Aorta (tissue), 5 donors: ENCODE measurements around the gene TNFRSF8. TPM values are rescaled to one million over a fixed set of nuclear protein-coding genes. Genes with fewer than 3 reads are reported as not detected.

Source experiments
- ATAC-seq: fragments of 200-7000 bp; cut with Tn5 transposase; one replicate; pipeline ENCODE4 v1.9.1; 2022; ENCODE audit warnings: moderate library complexity; ENCODE audit not compliant: low FRiP score
- DNase-seq, 2 donors: peaks; one replicate each; pipeline ENCODE4 v3.0.0-alpha.2; 2020
- H3K27ac ChIP-seq, 2 donors: one replicate each; pipeline ENCODE4 v1.5.1; 2013; ENCODE audit warnings: low read length in 2 of 2, mild to moderate bottlenecking in 2 of 2, moderate library complexity in 2 of 2, control low read depth in 1 of 2, inconsistent platforms in 1 of 2, low read depth in 1 of 2
- H3K27me3 ChIP-seq, 2 donors: one replicate each; pipeline ENCODE4 v1.6.1; 2013; ENCODE audit warnings: control low read depth in 1 of 2, low read length in 1 of 2, mild to moderate bottlenecking in 1 of 2, moderate library complexity in 1 of 2; ENCODE audit not compliant: insufficient read depth in 2 of 2, control insufficient read depth in 1 of 2
- H3K36me3 ChIP-seq, 2 donors: one replicate each; pipeline ENCODE4 v1.6.1; 2013; ENCODE audit warnings: control low read depth in 1 of 2, low read length in 1 of 2, mild to moderate bottlenecking in 1 of 2; ENCODE audit not compliant: insufficient read depth in 2 of 2, control insufficient read depth in 1 of 2
- H3K4me1 ChIP-seq, 2 donors: one replicate each; pipeline ENCODE4 v1.6.1; 2013; ENCODE audit warnings: low read length in 2 of 2, control low read depth in 1 of 2, mild to moderate bottlenecking in 1 of 2, moderate library complexity in 1 of 2; ENCODE audit not compliant: insufficient read depth in 2 of 2, control insufficient read depth in 1 of 2
- H3K4me3 ChIP-seq, 2 donors: one replicate each; pipeline ENCODE4 v1.5.1; 2013; ENCODE audit warnings: low read length in 2 of 2, control low read depth in 1 of 2, mild to moderate bottlenecking in 1 of 2
- H3K9me3 ChIP-seq: one replicate; pipeline ENCODE4 v1.6.1; 2013; ENCODE audit warnings: mild to moderate bottlenecking, low read length; ENCODE audit not compliant: control insufficient read depth
- WGBS, 2 donors: extraction: QIAGEN DNeasy Blood & Tissue Kit; methylation state at CpG; one replicate each; pipeline ENCODE4 v1.1.7; 2013; 5-methylcytosine and 5-hydroxymethylcytosine counted together
- intact Hi-C, 2 donors: fragments of 100-400 bp; cut with DNase I; formaldehyde crosslinking; loops; one replicate each; pipeline versions ENCODE4 v1.14.2 to v1.15.0; 2022
- microRNA-seq, 2 donors: library from miRNA; unstranded; fragments of <30 nt; microRNA quantifications; one replicate each; pipeline ENCODE4 v1.2.0, GENCODE V29; 2020
- polyA plus RNA-seq, 2 donors: library from polyadenylated mRNA; stranded (reverse); fragments of 200-250 nt; gene quantifications; one replicate each; pipeline ENCODE4 v1.2.3, GENCODE V29; 2013
- total RNA-seq, 2 donors: library from RNA; stranded (reverse); fragmentation: NEBNext Ultra II Directional; extraction: Animal tissue kit (Norgen Biotek cat#: 25700); gene quantifications; one replicate each; pipeline ENCODE4 v1.2.1, GENCODE V29; 2021
- donor health status: healthy with polysubstance abuse.
- donor health status: Bipolar disorder and iron deficiency.
- donor health status: DM: no; HTN: no; CAD: no.
- donor health status: DM: no; HTN: no; CAD: no.
- donor health status: DM: yes; HTN: yes; CAD: no.

The TNFRSF8 gene
- total and polyA plus RNA-seq, 4 donors = 0.74 to 4.7 (median 1.3) TPM

GRCh38 chr1:12185918-12186678 lies 123.0 kb downstream of the TNFRSF8 start:
- no peaks in the 10 kb centered on the region for H3K36me3 ChIP-seq
- no peak overlapping the region for H3K27ac ChIP-seq
- H3K9me3 ChIP-seq = no peaks in the 10 kb centered on the region
- H3K4me3 ChIP-seq = no peak overlapping the region
- no peaks in the 10 kb centered on the region for H3K4me1 ChIP-seq
- intact Hi-C loops = no loop called here
- no peak for DNase-seq
- ATAC-seq = no peak
- 63 to 67% methylated on average over 13 of the region's 13 CpGs for WGBS, 2 donors
- no peaks in the 10 kb centered on the region for H3K27me3 ChIP-seq

- H3K27ac ChIP-seq = no peak overlapping the region
- WGBS, 2 donors = 83 to 87% methylated on average over 4 of the region's 4 CpGs
- no peaks in the 10 kb centered on the region for H3K27me3 ChIP-seq
- no peaks in the 10 kb centered on the region for H3K36me3 ChIP-seq
- no peak for DNase-seq
- no peak for ATAC-seq
- H3K4me3 ChIP-seq = no peak overlapping the region
- H3K4me1 ChIP-seq = no peaks in the 10 kb centered on the region
- intact Hi-C loops = no loop called here
- H3K9me3 ChIP-seq = no peaks in the 10 kb centered on the region
Observed at GRCh38 chr1:12186679-12186985, 123.5 kb downstream of the TNFRSF8 start.

- Histone ChIP-seq H3K4me3 (no peak overlapping the region), H3K27me3 (no peaks in the 10 kb centered on the region), H3K36me3 (no peaks in the 10 kb centered on the region), H3K4me1 (no peaks in the 10 kb centered on the region), H3K9me3 (no peaks in the 10 kb centered on the region), H3K27ac (no peak overlapping the region)
- DNase-seq (no peak), ATAC-seq (no peak)
- 43 to 49% methylated on average over 3 of the region's 3 CpGs for WGBS, 2 donors
- intact Hi-C loops = no loop called here
Observed at GRCh38 chr1:12188115-12188514, 125.0 kb downstream of the TNFRSF8 start.

DNA sequence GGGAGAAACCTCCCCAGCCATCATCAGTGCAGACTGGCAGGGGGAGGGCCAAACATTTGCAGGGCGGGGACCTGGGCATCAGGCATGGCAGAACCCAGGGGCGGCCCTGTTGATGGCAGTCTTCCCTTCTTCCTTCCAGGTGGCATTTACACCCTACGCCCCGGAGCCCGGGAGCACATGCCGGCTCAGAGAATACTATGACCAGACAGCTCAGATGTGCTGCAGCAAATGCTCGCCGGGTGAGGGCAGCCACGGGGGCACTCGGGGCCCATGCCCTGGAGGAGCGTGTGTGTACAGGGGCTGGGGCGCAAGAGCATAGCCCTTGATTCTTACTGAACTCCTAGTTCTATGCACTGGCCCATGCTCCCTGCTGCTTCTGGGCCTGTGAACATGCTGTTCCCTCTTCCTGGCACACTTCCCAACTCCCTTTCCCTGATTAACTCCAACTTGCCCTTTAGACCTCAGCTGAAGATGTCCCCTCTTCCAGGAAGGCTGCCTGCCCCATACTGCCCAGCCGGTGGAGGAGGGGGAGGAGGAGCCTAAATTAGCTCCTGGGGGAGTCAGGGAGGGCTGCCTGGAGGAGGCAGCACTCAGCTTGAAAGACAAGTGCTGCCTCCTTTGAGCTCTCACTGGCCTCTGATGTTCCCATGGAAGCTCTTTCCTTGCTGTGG lies 125.7 kb downstream of the TNFRSF8 start:
- ATAC-seq = no peak
- H3K27me3 ChIP-seq = no peaks in the 10 kb centered on the region
- no peak overlapping the region for H3K27ac ChIP-seq
- no peaks in the 10 kb centered on the region for H3K9me3 ChIP-seq
- intact Hi-C loops = no loop called here
- no peaks in the 10 kb centered on the region for H3K4me1 ChIP-seq
- H3K4me3 ChIP-seq = no peak overlapping the region
- no peak for DNase-seq
- H3K36me3 ChIP-seq = no peaks in the 10 kb centered on the region
- 69 to 81% methylated on average over 13 of the region's 13 CpGs for WGBS, 2 donors

- WGBS, 2 donors = 66 to 69% methylated on average over 5 of the region's 5 CpGs
- intact Hi-C loops = no loop called here
- ATAC-seq (no peak), DNase-seq (no peak)
- Histone ChIP-seq H3K36me3 (no peaks in the 10 kb centered on the region), H3K27me3 (no peaks in the 10 kb centered on the region), H3K27ac (no peak overlapping the region), H3K4me3 (no peak overlapping the region), H3K4me1 (no peaks in the 10 kb centered on the region), H3K9me3 (no peaks in the 10 kb centered on the region)
Observed at GRCh38 chr1:12189328-12189682, 126.2 kb downstream of the TNFRSF8 start.

- WGBS, 2 donors = 81 to 83% methylated on average over 55 to 58 of the region's 58 CpGs
- no peak for DNase-seq
- Histone ChIP-seq H3K27ac (no peak overlapping the region), H3K9me3 (no peaks in the 10 kb centered on the region), H3K36me3 (no peaks in the 10 kb centered on the region), H3K4me3 (no peak overlapping the region), H3K27me3 (no peaks in the 10 kb centered on the region), H3K4me1 (no peaks in the 10 kb centered on the region)
- intact Hi-C loops = no loop called here
- no peak for ATAC-seq
Observed at GRCh38 chr1:12191242-12192032, 128.3 kb downstream of the TNFRSF8 start.

Small RNA genes within 50 kb of the gene (microRNA-seq; reads per million reads assigned to microRNA genes)
- gene MIR4632 (1.8 to 3.0 reads per million in 2 donors), gene MIR6729 (0 to 1.2 reads per million in 2 donors), gene MIR7846 (0 reads per million in 2 donors)

Other genes starting within 250 kb of the TNFRSF8 start
- under 1 TPM in 1 of 2 donors, not detected in 1; 0.48 TPM for gene NPPA, start 215.5 kb upstream of the TNFRSF8 start, total RNA-seq
- 1 to 10 TPM in 1 of 2 donors, under 1 TPM in 1; 0.23 to 5.5 TPM for gene NPPA, start 215.5 kb upstream of the TNFRSF8 start, polyA plus RNA-seq
- not detected for gene NPPB, start 204.4 kb upstream of the TNFRSF8 start, total RNA-seq
- 10 to 100 TPM in 1 of 2 donors, under 1 TPM in 1; 0.87 to 25.7 TPM for gene NPPB, start 204.4 kb upstream of the TNFRSF8 start, polyA plus RNA-seq
- gene KIAA2013, start 136.9 kb upstream of the TNFRSF8 start, total RNA-seq = 10 to 100 TPM; 31.7 to 37.1 TPM
- 10 to 100 TPM; 19.7 to 34.6 TPM for gene KIAA2013, start 136.9 kb upstream of the TNFRSF8 start, polyA plus RNA-seq
- gene PLOD1, start 128.6 kb upstream of the TNFRSF8 start, total RNA-seq = 10 to 100 TPM; 80.2 to 95.9 TPM
- gene PLOD1, start 128.6 kb upstream of the TNFRSF8 start, polyA plus RNA-seq = 10 to 100 TPM; 28.9 to 60.0 TPM
- 10 to 100 TPM; 57.1 TPM for gene MFN2, start 82.9 kb upstream of the TNFRSF8 start, total RNA-seq
- gene MFN2, start 82.9 kb upstream of the TNFRSF8 start, polyA plus RNA-seq = 10 to 100 TPM; 22.4 to 33.3 TPM
- gene MIIP, start 43.8 kb upstream of the TNFRSF8 start, total RNA-seq = 10 to 100 TPM; 19.5 to 25.4 TPM
- 100 to 1,000 TPM in 1 of 2 donors, 10 to 100 TPM in 1; 16.3 to 132 TPM for gene MIIP, start 43.8 kb upstream of the TNFRSF8 start, polyA plus RNA-seq
- 10 to 100 TPM; 42.1 to 98.5 TPM for gene TNFRSF1B, start 103.7 kb downstream of the TNFRSF8 start, total RNA-seq
- 10 to 100 TPM in 1 of 2 donors, 1 to 10 TPM in 1; 5.0 to 12.8 TPM for gene TNFRSF1B, start 103.7 kb downstream of the TNFRSF8 start, polyA plus RNA-seq
- gene VPS13D, start 166.7 kb downstream of the TNFRSF8 start, total RNA-seq = 100 to 1,000 TPM in 1 of 2 donors, 10 to 100 TPM in 1; 94.2 to 134 TPM
- gene VPS13D, start 166.7 kb downstream of the TNFRSF8 start, polyA plus RNA-seq = 10 to 100 TPM; 15.8 to 23.6 TPM